Kidney epithelial cell (primary cell): Measurements from ENCODE around the gene DSCAML1. TPM values are rescaled to one million over a fixed set of nuclear protein-coding genes. Genes with fewer than 3 reads are reported as not detected.

ENCODE experiments used
- DNase-seq: peaks from one replicate; pipeline ENCODE4 v3.0.0-alpha.2; 2010; ENCODE audit warnings: low read depth
- H3K27me3 ChIP-seq: 2 replicates; pipeline ENCODE4 v1.6.0; 2011; ENCODE audit warnings: low read length; ENCODE audit not compliant: control insufficient read depth, insufficient read depth
- H3K36me3 ChIP-seq: 2 replicates; pipeline ENCODE4 v1.5.1; 2011; ENCODE audit warnings: low read length; ENCODE audit not compliant: control insufficient read depth, insufficient read depth
- H3K4me3 ChIP-seq: 2 replicates; pipeline ENCODE4 v1.5.1; 2011; ENCODE audit warnings: low read depth, mild to moderate bottlenecking, control low read depth, low read length
- CTCF ChIP-seq: IDR thresholded peaks from 2 replicates; pipeline ENCODE4 v1.5.1; 2011; ENCODE audit warnings: mild to moderate bottlenecking, moderate library complexity, low read length, control low read depth, inconsistent platforms; ENCODE audit not compliant: insufficient read depth, poor library complexity, severe bottlenecking
- total RNA-seq: library from RNA; depleted of rRNA; stranded (reverse); fragments of >200 nt; gene quantifications from 2 replicates; pipeline ENCODE4 v1.2.3, GENCODE V29; 2015

The DSCAML1 gene
- total RNA-seq, 1 donor from 2014 or later: 3.1 TPM

GRCh38 chr11:117632306-117632705, 164.7 kb downstream of the DSCAML1 start:
- Histone ChIP-seq H3K4me3 (no peak overlapping the region), H3K36me3 (no peaks in the 10 kb centered on the region), H3K27me3 (peaks cover 7% of the 10 kb centered on the region)
- DNase-seq: no peak
- no peak for TF ChIP-seq CTCF

- H3K27me3 ChIP-seq: peaks cover 7% of the 10 kb centered on the region
- TF ChIP-seq CTCF: no peak
- no peaks in the 10 kb centered on the region for H3K36me3 ChIP-seq
- DNase-seq: no peak
- H3K4me3 ChIP-seq: no peak overlapping the region
Observed at GRCh38 chr11:117631336-117632140, 165.5 kb downstream of the DSCAML1 start.

- no peak for DNase-seq
- Histone ChIP-seq H3K4me3 (no peak overlapping the region), H3K36me3 (no peaks in the 10 kb centered on the region), H3K27me3 (peaks cover 7% of the 10 kb centered on the region)
- TF ChIP-seq CTCF: no peak
Observed at GRCh38 chr11:117629891-117630538, 167.0 kb downstream of the DSCAML1 start.

- no peak overlapping the region for H3K4me3 ChIP-seq
- no peak for TF ChIP-seq CTCF
- no peak for DNase-seq
- no peaks in the 10 kb centered on the region for H3K36me3 ChIP-seq
- H3K27me3 ChIP-seq: peaks cover 7% of the 10 kb centered on the region
Observed at GRCh38 chr11:117629146-117629545, 167.9 kb downstream of the DSCAML1 start.

GRCh38 chr11:117627259-117627658, 169.8 kb downstream of the DSCAML1 start:
- peaks cover 8% of the 10 kb centered on the region for H3K27me3 ChIP-seq
- no peak for DNase-seq
- TF ChIP-seq CTCF: no peak
- no peaks in the 10 kb centered on the region for H3K36me3 ChIP-seq
- H3K4me3 ChIP-seq: no peak overlapping the region
